Keratinocyte (primary cell): ENCODE data around the gene TBC1D16. TPM values are rescaled to one million over a fixed set of nuclear protein-coding genes. Genes with fewer than 3 reads are reported as not detected.

Source experiments
- DNase-seq: peaks from one replicate; pipeline ENCODE4 v3.0.0-alpha.2; 2011; ENCODE audit warnings: low read depth, missing footprints, low spot score
- FAIRE-seq: peaks from 2 replicates; lab custom pipeline; 2011; peaks lifted over from hg19 to GRCh38; lab: Jason Lieb, UNC
- H2AFZ ChIP-seq: 2 replicates; pipeline ENCODE4 v1.6.0; 2012; ENCODE audit warnings: low read length, control low read depth, inconsistent platforms; ENCODE audit not compliant: control insufficient read depth
- H3K27ac ChIP-seq: 2 replicates; pipeline ENCODE4 v1.5.1; 2011; ENCODE audit warnings: low read length; ENCODE audit not compliant: control insufficient read depth, insufficient read depth
- H3K27me3 ChIP-seq: 3 replicates; pipeline ENCODE4 v1.6.0; 2011; ENCODE audit warnings: low read length; ENCODE audit not compliant: control insufficient read depth, insufficient read depth; ENCODE audit errors: extremely low read depth
- H3K36me3 ChIP-seq, 2 experiments: 2 replicates in 1 of 2; 3 replicates in 1 of 2; pipeline ENCODE4 v1.5.1; 2011; ENCODE audit warnings: low read length in 2 of 2, mild to moderate bottlenecking in 1 of 2; ENCODE audit not compliant: control insufficient read depth in 2 of 2, insufficient read depth in 2 of 2; ENCODE audit errors: extremely low read depth in 1 of 2
- H3K4me1 ChIP-seq: 3 replicates; pipeline ENCODE4 v1.5.1; 2011; ENCODE audit warnings: low read length; ENCODE audit not compliant: control insufficient read depth, insufficient read depth; ENCODE audit errors: extremely low read depth
- H3K4me2 ChIP-seq: 3 replicates; pipeline ENCODE4 v1.6.0; 2011; ENCODE audit warnings: low read depth, low read length; ENCODE audit not compliant: control insufficient read depth, insufficient read depth; ENCODE audit errors: extremely low read depth
- H3K4me3 ChIP-seq, 3 experiments: fragments of 200-600 bp in 1 of 3; sonication (generic) in 1 of 3; 2 replicates in 2 of 3; 3 replicates in 1 of 3; pipeline ENCODE4 v1.5.1; 2011 to 2016; ENCODE audit warnings: low read length in 3 of 3, mild to moderate bottlenecking in 3 of 3, control low read depth in 2 of 3, inconsistent platforms in 1 of 3, low read depth in 1 of 3, mixed read lengths in 1 of 3, mixed run types in 1 of 3, moderate library complexity in 1 of 3; ENCODE audit not compliant: control insufficient read depth in 2 of 3, insufficient read depth in 2 of 3; ENCODE audit errors: extremely low read depth in 1 of 3
- H3K79me2 ChIP-seq: 2 replicates; pipeline ENCODE4 v1.6.0; 2012; ENCODE audit warnings: low read length; ENCODE audit not compliant: control insufficient read depth, insufficient read depth
- H3K9ac ChIP-seq: 3 replicates; pipeline ENCODE4 v1.6.0; 2011; ENCODE audit warnings: low read length; ENCODE audit not compliant: control insufficient read depth, insufficient read depth; ENCODE audit errors: extremely low read depth
- H3K9me1 ChIP-seq: 3 replicates; pipeline ENCODE4 v1.6.0; 2011; ENCODE audit warnings: low read length; ENCODE audit not compliant: control insufficient read depth, insufficient read depth; ENCODE audit errors: extremely low read depth
- H3K9me3 ChIP-seq: 2 replicates; pipeline ENCODE4 v1.5.1; 2012; ENCODE audit warnings: low read depth, low read length; ENCODE audit not compliant: control insufficient read depth
- H4K20me1 ChIP-seq: 3 replicates; pipeline ENCODE4 v1.6.0; 2011; ENCODE audit warnings: low read length; ENCODE audit not compliant: control insufficient read depth, insufficient read depth; ENCODE audit errors: extremely low read depth
- EZH2 ChIP-seq: IDR thresholded peaks from one replicate; pipeline ENCODE4 v1.6.1; 2012; ENCODE audit warnings: inconsistent platforms, mild to moderate bottlenecking, low read length, moderate library complexity
- dilution Hi-C: fragments of 300-500 bp; cut with MboI; formaldehyde crosslinking; loops from one replicate; pipeline ENCODE4 v1.7.0; 2020; ENCODE audit warnings: low sequenced_read_pairs; ENCODE audit not compliant: extremely low pct_ligation_motif_present
- polyA plus RNA-seq, 5 experiments: library from polyadenylated mRNA; depleted of rRNA in 3 of 5; stranded (reverse) in 3 of 5; stranded (forward) in 1 of 5; unstranded in 1 of 5; fragments of >200 nt; gene quantifications; 1 replicate in 1 of 5; 2 replicates in 3 of 5; 3 replicates in 1 of 5; pipeline versions ENCODE4 v1.2.1 to v1.2.3, GENCODE V29; 2011 to 2012; ENCODE audit warnings: missing spikeins in 2 of 5, low read depth in 1 of 5, low replicate concordance in 1 of 5
- TF ChIP-seq, protein P1 (sequence below), 3 experiments: IDR thresholded peaks in 1 of 3; conservative IDR thresholded peaks in 1 of 3; optimal IDR thresholded peaks in 1 of 3; 2 replicates in 2 of 3; 3 replicates in 1 of 3; pipeline versions ENCODE3 to v1.5.1; 2011; ENCODE audit warnings: low read length in 3 of 3, mild to moderate bottlenecking in 3 of 3, moderate library complexity in 2 of 3, control low read depth in 1 of 3, inconsistent platforms in 1 of 3; ENCODE audit not compliant: insufficient read depth in 2 of 3; ENCODE audit errors: extremely low read depth in 1 of 3

The TBC1D16 gene
- polyA plus RNA-seq, 1 donor (not counting 4 experiments of a cell fraction or from before 2014, with no cell fraction given): 8.6 TPM

DNA sequence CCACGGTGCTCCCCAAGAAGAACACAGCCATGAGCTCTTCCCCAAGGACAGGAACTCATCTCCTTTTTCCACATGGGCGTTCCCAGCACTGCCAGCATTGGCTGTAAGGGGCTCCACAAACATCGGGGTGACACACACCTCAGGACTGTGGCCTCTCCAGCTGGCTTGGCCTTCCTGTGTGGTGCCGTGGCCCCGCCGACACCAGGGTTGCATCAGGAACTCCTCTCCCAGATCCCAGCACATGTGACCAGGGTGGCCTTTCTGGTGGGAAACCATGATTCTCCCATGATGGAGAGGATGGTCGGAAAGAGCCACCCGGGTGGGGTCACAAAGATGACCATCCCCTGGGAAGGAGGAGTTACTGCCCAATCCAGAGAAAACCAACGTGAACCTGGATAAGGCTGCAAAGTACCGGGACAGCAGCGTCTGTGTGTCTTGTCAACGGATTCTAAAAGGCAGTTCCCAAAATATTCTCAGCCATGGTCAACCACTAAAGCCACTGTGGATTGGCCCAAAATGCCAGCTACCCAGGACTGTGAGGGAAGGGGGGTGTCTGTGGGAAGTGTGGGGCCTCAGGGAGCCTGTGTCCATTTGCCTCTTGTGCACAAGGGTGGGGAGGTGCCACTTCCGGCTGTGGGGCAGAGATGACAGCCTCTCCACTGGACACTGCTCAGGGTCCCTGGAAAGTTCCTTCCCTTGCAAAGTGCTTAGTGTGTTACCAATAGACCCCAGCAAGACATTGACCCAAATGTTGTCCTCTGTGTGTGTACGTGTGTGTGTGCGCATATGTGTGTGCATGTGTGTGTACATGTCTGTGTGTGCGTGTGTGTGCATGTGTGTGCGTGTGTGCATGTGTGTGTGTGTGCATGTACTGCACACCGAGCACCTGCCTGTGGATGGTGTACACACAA lies 118.4 kb downstream of the TBC1D16 start:
- no peaks in the 10 kb centered on the region for H4K20me1 ChIP-seq
- H3K27me3 ChIP-seq: peaks cover 62% of the 10 kb centered on the region
- no peak overlapping the region for H2AFZ ChIP-seq
- H3K79me2 ChIP-seq: no peaks in the 10 kb centered on the region
- H3K9me1 ChIP-seq: no peaks in the 10 kb centered on the region
- no peaks in the 10 kb centered on the region for H3K36me3 ChIP-seq
- TF ChIP-seq, protein P1, sequence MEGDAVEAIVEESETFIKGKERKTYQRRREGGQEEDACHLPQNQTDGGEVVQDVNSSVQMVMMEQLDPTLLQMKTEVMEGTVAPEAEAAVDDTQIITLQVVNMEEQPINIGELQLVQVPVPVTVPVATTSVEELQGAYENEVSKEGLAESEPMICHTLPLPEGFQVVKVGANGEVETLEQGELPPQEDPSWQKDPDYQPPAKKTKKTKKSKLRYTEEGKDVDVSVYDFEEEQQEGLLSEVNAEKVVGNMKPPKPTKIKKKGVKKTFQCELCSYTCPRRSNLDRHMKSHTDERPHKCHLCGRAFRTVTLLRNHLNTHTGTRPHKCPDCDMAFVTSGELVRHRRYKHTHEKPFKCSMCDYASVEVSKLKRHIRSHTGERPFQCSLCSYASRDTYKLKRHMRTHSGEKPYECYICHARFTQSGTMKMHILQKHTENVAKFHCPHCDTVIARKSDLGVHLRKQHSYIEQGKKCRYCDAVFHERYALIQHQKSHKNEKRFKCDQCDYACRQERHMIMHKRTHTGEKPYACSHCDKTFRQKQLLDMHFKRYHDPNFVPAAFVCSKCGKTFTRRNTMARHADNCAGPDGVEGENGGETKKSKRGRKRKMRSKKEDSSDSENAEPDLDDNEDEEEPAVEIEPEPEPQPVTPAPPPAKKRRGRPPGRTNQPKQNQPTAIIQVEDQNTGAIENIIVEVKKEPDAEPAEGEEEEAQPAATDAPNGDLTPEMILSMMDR (optimal IDR thresholded peaks at IDR 0.05 in 1 of 3, IDR thresholded peaks at IDR 0.05 in 1 of 3, conservative IDR thresholded peaks at IDR 0.05 in 1 of 3; ENCODE audit: extremely low read depth in 1 of 3, insufficient read depth in 2 of 3, low read length in 3 of 3): no peak
- no peak for TF ChIP-seq EZH2
- no peak for FAIRE-seq
- no peak overlapping the region for H3K27ac ChIP-seq
- dilution Hi-C loops: no loop called here
- H3K4me3 ChIP-seq: no peak overlapping the region
- H3K4me2 ChIP-seq: no peak overlapping the region
- DNase-seq: no peak
- H3K4me1 ChIP-seq: no peaks in the 10 kb centered on the region
- no peaks in the 10 kb centered on the region for H3K9me3 ChIP-seq
- no peak overlapping the region for H3K9ac ChIP-seq

DNA sequence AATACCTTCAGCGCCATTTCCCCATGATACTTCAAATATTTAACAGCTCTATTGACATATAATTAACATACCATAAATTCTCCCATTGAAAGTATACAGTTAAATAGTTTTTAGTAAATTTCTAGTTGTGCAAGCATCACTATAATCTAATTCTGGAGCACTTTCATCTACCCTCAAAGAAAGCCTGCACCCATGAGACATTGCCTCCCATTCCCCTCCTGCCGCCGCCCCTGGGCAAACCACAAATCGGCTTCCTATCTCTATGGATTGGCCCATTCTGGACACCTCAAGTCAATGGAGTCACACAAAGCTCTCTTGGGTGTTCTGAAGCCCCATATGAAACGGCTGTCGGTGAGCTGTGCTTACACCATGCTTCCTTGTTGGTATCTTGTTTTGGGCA lies 119.2 kb downstream of the TBC1D16 start:
- peaks cover 63% of the 10 kb centered on the region for H3K27me3 ChIP-seq
- no peaks in the 10 kb centered on the region for H4K20me1 ChIP-seq
- no peaks in the 10 kb centered on the region for H3K79me2 ChIP-seq
- FAIRE-seq (no peak), DNase-seq (no peak)
- dilution Hi-C loops: no loop called here
- H3K4me3 ChIP-seq: no peak overlapping the region
- no peak overlapping the region for H3K27ac ChIP-seq
- no peaks in the 10 kb centered on the region for H3K36me3 ChIP-seq
- no peaks in the 10 kb centered on the region for H3K9me3 ChIP-seq
- H3K9me1 ChIP-seq: no peaks in the 10 kb centered on the region
- no peaks in the 10 kb centered on the region for H3K4me1 ChIP-seq
- H3K9ac ChIP-seq: no peak overlapping the region
- H2AFZ ChIP-seq: no peak overlapping the region
- TF ChIP-seq, protein P1 (optimal IDR thresholded peaks at IDR 0.05 in 1 of 3, IDR thresholded peaks at IDR 0.05 in 1 of 3, conservative IDR thresholded peaks at IDR 0.05 in 1 of 3; ENCODE audit: extremely low read depth in 1 of 3, insufficient read depth in 2 of 3, low read length in 3 of 3): no peak
- no peak for TF ChIP-seq EZH2
- no peak overlapping the region for H3K4me2 ChIP-seq
